Measurements from ENCODE around the gene DEAF1.
"Not testable (repeated sequence)": the region's sequence is repeated elsewhere in the genome, so short reads cannot be mapped to it uniquely, and the experiment has no call there.

The DEAF1 gene

DNA sequence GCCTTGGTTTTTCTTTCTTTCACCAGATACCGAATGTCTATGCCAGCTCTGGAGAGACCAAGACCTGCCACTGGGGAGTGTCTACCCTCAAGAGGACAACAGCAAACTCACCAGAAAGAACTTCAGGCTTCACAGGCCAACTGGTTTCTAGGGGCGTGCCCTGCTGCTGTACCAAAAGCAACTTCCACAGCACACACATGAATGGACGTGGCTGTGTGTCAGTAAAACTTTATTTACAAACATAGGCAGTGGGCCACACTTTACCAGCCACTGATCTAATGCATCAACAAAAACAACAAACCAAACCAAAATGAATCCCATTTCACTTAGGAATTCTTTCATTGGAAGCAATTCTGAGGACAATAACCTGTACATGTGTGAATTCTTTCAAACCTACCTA, 16.7 kb downstream of the DEAF1 start:
- no peak for DNase-seq

DNA sequence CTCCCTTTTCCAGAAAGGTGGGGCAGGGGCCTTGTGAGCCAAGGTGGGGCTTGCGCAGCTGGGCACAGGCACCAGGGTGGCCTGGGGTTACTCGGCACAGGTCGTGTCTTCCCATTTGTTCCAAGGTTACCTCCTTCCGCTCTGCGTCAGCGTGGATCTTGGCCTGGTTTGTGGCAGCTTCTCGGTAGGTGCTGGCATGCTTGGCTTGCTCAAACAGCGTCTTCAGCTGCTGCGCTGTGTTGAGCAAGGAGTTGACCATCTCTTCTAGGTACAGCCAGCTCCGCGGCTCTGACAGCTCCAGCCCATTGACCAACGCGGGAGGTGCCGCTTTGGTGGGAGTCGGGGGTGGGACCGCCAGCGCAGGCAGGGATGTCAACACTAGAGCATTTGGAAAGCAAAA, 20.6 kb downstream of the DEAF1 start:
- DNase-seq = no peak

DNA sequence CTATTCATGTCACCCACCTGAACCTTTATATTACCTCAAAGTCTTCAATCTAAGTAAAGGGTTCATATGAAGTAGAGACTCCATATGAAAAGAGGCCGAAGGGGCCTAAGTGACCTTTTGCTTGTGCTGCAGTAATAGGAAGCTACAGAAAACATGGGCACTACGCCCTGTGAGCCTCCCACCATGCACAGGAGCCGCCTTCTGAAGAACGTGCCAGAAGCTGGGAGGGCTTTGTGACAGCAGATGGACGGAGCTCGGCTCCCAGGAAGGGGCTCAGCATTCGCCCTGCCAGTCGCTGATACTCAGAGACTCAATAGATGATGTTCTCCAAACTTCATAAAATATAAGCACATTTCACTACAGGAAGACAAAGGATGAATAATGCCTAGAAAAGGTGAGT, 21.2 kb downstream of the DEAF1 start:
- DNase-seq = no peak

DNA sequence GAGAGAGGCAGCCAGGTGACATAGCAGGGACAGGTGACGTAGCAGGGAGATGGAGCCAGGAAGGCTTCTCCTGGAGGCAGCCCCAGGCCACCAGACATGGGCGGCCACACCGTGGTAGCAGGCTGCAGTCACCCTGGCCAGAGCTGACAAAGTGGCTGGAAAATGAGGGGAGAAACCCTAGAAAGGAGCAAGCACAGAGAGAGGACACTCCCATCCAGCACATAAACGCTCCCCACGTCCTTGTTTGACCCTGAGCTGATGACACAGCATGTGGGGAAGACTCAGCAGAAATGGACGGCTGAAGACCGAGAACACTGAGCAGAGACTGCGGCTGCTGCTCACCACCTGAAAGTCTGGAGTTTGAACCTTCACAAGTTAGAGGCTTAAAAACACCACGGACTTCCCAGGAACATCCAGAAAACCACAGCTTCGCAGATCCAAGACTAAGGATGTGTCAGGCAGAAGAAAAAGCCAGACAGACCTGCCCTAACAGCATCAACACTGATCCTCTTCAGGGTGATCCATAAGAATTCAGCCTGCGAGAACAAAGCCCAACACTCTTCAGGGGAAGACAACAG, 29.2 kb downstream of the DEAF1 start:
- DNase-seq = no peak

DNA sequence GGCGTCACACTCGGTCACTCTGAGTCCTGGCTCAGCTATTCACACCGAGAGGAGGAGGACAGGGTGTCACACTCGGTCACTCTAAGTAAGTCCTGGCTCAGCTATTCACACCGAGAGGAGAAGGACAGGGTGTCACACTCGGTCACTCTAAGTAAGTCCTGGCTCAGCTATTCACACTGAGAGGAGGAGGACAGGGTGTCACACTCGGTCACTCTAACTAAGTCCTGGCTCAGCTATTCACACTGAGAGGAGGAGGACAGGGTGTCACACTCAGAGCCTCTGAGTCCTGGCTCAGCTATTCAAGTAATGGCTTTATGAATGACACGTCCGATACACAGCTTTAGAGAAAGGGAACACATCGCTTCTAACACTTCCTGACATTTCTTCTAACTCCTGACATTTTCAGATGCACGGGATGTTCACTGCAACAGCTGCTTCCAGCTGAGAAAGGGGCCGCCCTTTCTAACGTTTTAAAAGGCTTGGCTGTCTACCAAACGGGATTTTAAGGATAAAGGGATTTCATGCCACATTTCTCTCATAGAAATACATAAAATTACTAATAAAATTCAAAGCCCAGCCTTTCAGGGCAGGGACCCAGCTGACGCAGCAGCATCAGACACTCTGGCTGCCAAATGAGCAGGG, 29.8 kb downstream of the DEAF1 start:
- no peak for DNase-seq

DNA sequence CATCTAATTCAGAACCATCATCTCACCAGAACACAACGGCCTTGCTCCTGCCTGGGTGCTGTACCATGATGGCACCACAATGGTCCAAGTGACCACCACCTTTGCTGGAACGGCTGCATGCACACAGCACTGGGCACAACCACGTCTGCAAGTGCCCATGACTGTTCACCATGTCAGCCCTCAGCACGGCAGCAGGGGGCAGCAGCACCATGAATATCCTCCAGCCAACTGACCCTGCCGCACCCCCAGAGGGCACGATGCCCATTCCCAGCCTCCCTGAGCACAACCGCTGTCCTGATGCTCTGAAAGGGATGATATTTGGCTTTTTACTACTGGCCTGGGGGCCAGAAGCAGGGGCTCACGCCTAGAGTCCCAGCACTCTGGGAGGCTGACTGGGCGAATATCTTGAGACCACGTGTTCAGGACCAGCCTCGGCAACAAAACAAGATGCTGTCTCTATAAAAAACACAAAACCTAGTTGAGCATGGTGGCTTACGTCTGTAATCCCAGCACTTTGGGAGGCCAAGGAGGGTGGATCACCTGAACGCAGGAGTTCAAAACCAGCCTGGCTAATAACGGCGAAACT, 32.2 kb downstream of the DEAF1 start:
- peak; percentile 67 for DNase-seq

DNA sequence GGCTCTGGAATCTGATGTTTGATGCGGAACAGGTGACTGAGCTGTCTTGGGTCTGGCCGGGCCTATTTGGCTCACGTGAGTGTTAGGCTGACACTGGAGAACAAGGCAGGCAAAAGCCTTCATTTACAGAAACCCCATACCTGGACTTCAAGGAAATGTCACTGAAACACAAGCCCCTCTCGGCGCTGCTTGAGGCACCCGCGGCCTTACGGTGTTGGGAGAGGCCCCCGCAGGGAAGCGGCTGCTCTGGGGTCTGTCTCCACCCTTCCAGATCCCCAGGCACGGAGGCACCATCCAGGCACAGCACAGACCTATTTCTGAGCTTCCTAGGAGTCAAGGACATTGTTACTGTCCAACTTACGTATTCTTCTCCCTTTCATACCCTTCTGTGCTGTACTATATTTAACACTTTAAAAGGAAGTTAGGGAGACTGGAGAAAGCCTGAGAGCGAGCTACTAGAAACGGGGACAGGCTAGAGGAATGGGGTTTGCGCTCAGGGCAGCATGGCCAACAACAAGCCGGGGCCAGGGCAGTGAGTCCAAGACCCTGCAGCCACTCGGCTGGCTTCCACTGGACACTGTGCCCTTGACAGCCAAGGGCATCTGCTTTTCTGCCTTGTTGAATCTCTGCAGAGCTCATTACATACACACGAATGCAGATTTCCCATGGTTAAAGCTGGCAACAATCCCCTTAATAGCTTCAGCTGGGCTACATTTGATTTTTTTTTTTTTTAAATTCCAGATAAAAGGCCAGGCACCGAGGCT, 34.2 kb downstream of the DEAF1 start:
- no peak for DNase-seq

DNA sequence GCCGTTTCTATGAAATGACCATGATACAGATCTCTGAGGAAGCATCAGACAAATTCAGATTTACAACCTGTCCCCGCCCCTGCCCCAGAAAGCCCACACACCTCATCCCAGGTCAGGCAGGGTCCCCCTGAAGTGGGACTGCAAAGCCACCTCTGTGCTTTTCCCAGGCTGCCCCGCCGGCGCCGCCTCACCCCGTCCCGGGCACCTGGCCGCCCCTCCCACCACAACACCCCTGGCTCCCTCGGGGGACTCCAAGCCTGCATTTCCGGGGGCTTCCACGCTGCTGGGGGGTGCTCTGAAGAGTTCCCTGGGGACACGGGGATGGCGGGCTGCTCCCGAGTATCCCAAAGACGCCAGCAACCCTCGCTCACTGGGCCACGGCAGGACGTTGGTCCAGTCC, 34.7 kb downstream of the DEAF1 start:
- no peak for DNase-seq

DNA sequence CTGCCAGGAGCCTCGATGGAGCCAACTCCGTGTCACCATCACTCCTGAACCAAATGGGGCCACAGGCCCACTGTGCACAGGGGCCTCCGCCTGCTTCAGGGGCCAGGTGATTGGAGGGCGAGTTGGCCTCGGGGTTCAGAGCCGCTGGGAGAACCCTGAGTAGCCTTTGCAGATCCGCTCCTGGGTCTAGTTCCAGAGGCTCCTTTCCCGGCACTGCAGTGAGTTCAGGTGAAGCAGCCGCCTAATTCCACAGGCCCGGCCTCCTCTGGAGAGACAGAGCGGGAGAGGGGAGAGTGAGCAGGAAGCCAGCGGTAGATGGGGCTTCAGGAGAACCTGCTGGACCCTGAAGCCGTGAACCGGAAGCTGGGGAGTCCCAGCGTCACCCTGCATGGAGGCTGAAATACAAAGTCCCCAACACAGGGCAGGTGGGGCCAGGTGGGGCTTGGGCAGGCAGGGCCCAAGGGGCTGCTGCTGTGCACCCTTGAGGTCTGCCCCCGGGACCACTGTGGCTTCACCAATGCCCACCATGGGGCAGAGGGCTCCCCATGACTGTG, 35.4 kb downstream of the DEAF1 start:
- DNase-seq = no peak

DNA sequence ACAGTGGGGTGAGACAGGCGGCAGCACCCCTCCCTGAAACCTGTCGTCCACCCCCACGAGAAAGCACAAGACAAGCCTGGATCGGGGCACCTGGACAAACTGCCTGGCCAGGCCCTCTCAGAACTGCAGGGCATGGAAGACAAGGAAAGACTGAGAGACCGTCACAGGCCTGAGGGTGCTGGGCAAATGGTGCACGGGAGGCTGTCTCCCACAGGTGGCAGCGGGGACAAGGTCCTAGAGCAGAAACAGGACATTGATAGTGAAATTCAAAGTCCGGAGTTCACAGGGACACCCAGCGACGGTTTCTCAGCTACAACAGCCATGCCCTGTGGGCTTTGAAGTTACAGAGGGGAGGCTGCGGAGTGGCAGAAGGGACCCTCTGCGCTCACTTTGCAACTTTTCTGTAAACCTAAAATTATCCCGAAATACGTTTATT, 37.3 kb downstream of the DEAF1 start:
- no peak for DNase-seq

DNA sequence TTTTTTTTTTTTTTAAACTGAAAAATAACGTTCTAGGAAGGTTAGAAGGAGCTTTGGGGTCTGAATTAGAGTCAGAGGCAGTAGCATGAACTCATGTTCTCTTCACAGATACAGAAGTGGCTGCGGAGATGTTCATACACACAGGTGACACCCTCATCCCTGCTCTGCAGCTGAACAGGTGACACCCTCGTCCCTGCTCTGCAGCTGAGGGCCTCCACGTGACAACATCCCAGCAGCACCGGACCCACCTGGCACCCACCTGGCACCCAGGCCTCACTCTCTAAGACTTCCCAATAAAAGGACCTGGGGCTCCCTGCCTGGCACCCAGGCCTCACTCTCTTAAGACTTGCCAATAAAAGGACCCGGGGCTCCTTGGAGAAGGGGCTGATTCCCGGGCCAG, 38.2 kb downstream of the DEAF1 start:
- no peak for DNase-seq

DNA sequence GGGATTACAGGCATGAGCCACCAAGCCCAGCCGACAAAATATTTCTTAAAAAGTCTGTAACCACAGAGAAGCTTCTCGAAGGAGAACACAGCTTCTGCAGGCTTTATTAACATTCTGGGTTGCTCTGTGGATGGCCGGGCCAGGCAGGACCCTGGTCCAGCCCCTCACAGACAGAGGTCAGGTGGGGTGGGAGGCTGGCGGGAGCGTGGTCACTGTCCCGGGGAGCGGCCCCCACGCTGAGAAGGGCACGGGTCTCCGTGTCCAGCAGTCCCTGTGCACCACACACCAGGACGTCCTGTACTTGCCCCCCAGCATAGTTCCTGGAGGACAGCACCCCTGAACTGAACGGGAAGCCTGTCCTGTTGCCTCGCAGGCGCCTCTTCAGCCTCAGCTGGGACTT, 38.6 kb downstream of the DEAF1 start:
- no peak for DNase-seq

DNA sequence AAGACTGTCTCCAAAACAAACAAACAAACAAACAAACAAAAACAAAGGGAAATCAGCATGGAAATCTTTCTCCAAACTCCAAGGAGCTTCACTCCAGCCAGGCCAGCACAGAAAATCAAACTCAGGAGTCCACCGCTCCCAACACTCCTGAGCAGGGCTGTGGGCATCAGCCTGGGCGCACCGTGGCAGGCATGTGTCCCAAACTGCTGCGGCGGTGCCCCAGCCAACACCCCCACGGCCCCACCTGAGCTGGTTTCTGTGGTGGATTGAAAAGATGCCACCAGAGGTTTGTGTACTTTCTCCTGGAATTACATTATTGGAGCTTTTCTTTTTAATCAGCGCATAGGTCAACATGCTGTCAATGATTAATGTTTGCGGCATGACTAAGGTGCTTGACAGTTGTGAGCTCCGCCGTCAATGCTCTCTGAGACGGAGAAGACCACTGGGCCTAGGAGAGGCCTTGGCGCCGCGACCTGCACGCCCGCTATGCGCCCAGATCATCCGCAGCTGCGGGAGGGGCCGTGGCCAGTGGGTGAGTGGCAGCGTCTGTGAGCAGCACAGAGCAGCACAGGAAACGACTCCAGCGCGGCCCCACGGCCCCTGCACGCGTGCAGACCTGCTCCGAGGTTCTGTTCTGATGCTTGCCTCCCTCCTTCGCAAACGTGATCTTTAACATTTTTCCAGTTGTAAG, 39.8 kb downstream of the DEAF1 start:
- DNase-seq = no peak

DNA sequence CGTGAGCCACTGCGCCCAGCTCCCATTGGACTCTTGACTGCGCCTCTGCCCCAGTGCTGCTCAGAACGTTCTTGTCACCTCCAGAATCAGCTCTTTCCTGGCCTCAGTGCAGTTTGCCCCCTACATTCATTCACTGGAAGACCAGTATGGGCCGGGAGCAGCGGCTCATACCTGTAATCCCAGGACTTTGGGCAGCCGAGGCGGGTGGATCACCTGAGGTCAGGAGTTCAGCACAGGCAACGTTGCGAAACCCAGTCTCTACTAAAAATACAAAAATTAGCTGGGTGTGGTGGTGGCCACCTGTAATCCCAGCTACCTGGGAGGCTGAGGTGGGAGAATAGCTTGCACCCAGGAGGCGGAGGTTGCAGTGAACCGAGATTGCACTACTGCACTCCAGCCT, 40.6 kb downstream of the DEAF1 start:
- DNase-seq = not testable (repeated sequence)

DNA sequence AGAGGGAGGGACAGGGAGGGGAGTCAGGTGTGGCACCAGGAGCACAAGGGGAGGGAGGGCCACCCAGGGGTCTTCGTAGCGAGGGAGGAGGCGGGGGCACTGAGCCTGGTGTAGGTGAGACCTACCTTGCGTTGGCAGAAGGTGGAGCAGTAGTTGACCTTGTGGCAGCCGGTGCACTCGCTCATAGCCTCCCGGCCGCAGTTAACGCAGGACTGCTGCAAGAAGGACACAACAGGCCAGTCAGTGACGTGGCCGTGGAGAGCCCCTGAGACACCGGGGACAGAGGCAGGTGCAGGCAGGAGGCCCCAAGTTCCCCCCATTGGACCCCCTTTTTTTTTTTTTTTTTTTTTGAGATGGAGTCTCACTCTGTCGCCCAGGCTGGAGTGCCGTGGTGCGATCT, 41.2 kb downstream of the DEAF1 start:
- DNase-seq = no peak

DNA sequence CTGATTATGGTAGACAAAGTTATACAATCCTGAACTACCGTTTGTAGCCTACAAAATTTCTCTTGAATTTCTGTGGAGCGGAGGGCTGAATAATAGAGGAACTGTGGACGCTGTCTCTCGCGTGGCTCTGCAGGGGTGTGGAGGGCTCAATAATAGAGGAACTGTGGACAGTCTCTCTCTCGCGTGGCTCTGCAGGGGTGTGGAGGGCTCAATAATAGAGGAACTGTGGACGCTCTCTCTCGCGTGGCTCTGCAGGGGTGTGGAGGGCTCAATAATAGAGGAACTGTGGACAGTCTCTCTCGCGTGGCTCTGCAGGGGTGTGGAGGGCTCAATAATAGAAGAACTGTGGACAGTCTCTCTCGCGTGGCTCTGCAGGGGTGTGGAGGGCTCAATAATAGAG, 41.9 kb downstream of the DEAF1 start:
- DNase-seq = not testable (repeated sequence)

DNA sequence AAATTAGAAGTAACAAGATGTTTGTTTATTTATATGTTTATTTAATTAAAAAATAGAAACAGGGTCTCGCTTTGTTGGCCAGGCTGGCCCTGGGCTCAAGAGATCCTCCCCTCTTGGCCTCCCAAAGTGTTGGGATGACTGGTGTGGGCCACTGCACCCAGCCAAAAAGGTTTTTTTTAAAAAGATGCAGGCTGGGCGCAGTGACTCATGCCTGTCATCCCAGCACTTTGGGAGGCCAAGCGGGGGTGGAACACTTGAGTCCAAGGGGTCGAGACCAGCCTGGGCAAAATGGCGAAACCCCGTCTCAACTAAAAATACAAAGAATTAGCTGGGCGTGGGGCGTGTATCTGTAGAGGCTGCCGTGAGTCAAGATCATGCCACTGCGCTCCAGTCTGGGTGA, 44.5 kb downstream of the DEAF1 start:
- no peak for DNase-seq

DNA sequence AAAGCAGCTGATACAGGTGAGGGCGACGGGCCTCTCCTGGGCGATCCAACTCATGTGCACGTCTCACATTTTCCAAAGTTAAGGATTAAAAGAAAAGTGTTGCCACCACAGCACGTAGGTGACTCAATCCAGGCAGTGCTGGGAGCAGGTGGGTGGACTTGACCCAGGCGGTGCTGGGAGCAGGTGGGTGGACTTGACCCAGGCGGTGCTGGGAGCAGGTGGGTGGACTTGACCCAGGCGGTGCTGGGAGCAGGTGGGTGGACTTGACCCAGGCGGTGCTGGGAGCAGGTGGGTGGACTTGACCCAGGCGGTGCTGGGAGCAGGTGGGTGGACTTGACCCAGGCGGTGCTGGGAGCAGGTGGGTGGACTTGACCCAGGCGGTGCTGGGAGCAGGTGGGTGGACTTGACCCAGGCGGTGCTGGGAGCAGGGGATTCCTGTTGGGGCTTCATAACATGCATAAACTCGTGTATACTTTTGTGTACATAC, 47.3 kb downstream of the DEAF1 start:
- not testable (repeated sequence) for DNase-seq

DNA sequence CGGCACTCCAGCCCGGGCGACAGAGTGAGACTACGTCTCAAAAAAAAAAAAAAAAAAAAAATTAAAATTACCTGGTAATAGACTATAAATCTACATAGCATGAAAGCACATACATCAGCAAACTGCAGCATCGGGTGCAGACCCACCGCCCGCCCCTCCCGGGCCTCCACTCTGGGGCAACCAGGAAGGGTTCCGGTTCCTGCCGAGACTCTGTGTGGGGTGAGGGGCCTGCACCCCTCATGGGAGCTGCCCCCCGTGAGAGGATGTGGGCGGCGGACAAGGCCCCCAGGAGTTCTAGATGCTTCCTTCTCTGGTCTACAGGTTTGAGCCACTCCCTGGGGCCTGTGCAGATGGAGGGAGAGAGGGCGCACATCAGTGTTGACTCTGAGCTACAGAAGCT, 48.8 kb downstream of the DEAF1 start:
- no peak for DNase-seq

DNA sequence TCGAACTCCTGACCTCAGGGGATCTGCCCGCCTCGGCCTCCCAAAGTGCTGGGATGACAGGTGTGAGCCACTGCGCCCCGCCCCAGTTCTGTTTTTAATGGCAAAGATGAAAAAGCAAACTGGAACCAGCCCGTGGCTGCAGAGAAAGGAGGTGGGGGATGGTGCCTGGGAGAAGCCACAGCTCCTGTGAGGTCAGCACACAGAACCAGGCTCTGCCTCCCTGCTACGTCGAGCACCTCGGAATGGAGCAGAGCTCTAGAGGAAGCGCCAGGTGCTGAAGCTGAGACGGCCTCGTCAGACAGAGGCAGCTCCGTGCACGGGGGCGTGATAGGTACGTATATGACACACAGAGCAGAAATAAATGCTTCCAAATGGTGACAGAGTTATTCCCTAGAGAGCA, 49.5 kb downstream of the DEAF1 start:
- no peak for DNase-seq

DNA sequence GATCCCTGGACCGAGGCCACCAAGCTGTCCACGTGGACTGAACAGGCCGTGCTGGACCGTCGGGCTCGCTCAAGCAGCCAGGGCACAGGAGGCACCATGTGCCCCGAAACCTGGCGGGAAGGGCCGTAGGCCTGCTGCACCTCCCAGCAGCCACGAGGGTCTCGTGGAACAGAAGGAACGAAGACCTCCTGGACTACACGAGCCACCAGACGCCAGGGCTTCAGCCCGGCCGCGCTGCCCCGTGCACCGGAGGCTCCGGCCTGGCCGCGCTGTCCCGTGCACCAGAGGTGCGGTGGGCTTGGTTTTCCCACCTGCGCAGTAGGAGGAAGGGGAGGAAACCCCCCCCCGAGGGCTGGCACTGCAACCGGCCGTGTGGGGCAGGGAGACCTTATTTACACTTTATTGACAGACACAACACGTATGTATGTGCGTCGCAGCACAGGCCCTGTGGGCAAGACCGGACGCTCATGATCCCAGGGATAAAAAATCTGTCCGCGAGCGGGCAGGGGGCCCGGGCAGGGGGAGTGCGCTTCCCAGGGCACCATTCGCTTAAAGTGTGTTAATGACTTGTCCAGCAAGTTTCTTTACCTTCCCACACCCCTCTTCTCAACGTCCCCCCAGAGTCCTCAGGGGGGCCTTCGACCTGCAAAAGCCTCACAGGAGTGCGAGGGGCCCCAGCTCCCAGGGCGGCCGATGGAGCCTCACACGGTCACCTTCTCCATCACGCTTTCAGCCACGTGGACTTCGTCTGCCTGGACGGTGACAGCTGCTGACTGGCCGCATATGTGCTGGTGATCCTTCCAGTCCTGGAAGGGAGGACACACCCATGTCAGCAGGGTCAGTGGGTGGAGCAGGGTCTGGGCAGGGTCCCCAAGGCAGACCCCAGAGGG, 50.9 kb downstream of the DEAF1 start:
- DNase-seq = no peak

DNA sequence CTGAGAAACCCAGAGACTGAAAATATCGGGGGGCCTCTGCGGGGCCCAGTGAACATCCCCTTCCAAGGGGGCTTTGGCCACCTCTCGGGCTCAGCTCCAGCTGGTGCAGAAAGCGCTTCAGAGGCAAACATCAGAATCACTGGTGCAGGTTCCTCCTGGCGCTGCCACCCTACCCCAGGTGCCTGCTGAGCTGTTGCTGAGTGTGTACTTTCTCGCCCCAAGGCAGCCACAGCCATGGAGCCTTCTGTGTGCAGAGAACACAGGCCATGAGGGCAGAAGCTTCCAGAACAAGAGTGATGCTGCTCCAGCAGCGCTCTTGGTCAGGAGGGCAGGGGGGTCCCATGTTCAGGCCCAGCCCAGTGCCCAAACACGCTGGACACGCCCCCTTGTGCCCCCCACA, 51.7 kb downstream of the DEAF1 start:
- no peak for DNase-seq
